Fibroblast of lung (primary cell): ENCODE data around the gene MARVELD3. TPM values are rescaled to one million over a fixed set of nuclear protein-coding genes. Genes with fewer than 3 reads are reported as not detected.

Experiments used
- DNase-seq, 2 donors: peaks; one replicate each; pipeline versions ENCODE4 v3.0.0 to v3.0.0-alpha.2; 2010; ENCODE audit warnings: low read depth in 2 of 2
- H2AFZ ChIP-seq: 2 replicates; pipeline ENCODE4 v1.5.1; 2012; ENCODE audit warnings: low read length, control low read depth, inconsistent platforms
- H3K27ac ChIP-seq: 2 replicates; pipeline ENCODE4 v1.5.1; 2011; ENCODE audit warnings: low read length, control low read depth; ENCODE audit not compliant: insufficient read depth
- H3K27me3 ChIP-seq: 2 replicates; pipeline ENCODE4 v1.5.1; 2011; ENCODE audit warnings: mild to moderate bottlenecking, low read length; ENCODE audit not compliant: control insufficient read depth, insufficient read depth
- H3K36me3 ChIP-seq: 2 replicates; pipeline ENCODE4 v1.5.1; 2011; ENCODE audit warnings: low read length; ENCODE audit not compliant: control insufficient read depth, insufficient read depth
- H3K4me1 ChIP-seq: 2 replicates; pipeline ENCODE4 v1.5.1; 2011; ENCODE audit warnings: low read length; ENCODE audit not compliant: control insufficient read depth, insufficient read depth; ENCODE audit errors: extremely low read depth
- H3K4me2 ChIP-seq: 2 replicates; pipeline ENCODE4 v1.5.1; 2011; ENCODE audit warnings: low read length, control low read depth; ENCODE audit not compliant: insufficient read depth; ENCODE audit errors: extremely low read depth
- H3K4me3 ChIP-seq, 4 experiments: fragments of 200-600 bp in 1 of 4; sonication (generic) in 1 of 4; replicated peaks in 1 of 4; 2 replicates each; pipeline ENCODE4 v1.5.1; 2011 to 2016; ENCODE audit warnings: low read length in 4 of 4, low read depth in 3 of 4, mild to moderate bottlenecking in 3 of 4, control low read depth in 2 of 4, inconsistent platforms in 1 of 4, mixed read lengths in 1 of 4; ENCODE audit not compliant: insufficient read depth in 1 of 4; ENCODE audit errors: control extremely low read depth in 1 of 4
- H3K79me2 ChIP-seq: 2 replicates; pipeline ENCODE4 v1.5.1; 2012; ENCODE audit warnings: mild to moderate bottlenecking, low read length, inconsistent platforms; ENCODE audit not compliant: control insufficient read depth, insufficient read depth
- H3K9ac ChIP-seq: 2 replicates; pipeline ENCODE4 v1.5.1; 2011; ENCODE audit warnings: mild to moderate bottlenecking, low read length, control low read depth; ENCODE audit not compliant: insufficient read depth
- H3K9me3 ChIP-seq: 2 replicates; pipeline ENCODE4 v1.5.1; 2012; ENCODE audit warnings: low read depth, low read length; ENCODE audit not compliant: control insufficient read depth, insufficient read depth
- H4K20me1 ChIP-seq: 2 replicates; pipeline ENCODE4 v1.5.1; 2011; ENCODE audit warnings: low read length; ENCODE audit not compliant: control insufficient read depth, insufficient read depth; ENCODE audit errors: extremely low read depth
- CTCF ChIP-seq, 2 donors: IDR thresholded peaks in 1 of 2; conservative IDR thresholded peaks in 1 of 2; 1 replicate in 1 of 2; 2 replicates in 1 of 2; pipeline ENCODE4 v1.5.1; 2011 to 2012; ENCODE audit warnings: low read length in 2 of 2, control low read depth in 1 of 2, inconsistent platforms in 1 of 2, low read depth in 1 of 2, mild to moderate bottlenecking in 1 of 2
- EZH2 ChIP-seq: IDR thresholded peaks from 2 replicates; pipeline ENCODE4 v1.5.1; 2012; ENCODE audit warnings: low read length, control low read depth, mild to moderate bottlenecking; ENCODE audit errors: missing control alignments
- polyA plus RNA-seq, 2 donors: library from polyadenylated mRNA; depleted of rRNA in 1 of 2; stranded (reverse) in 1 of 2; unstranded in 1 of 2; fragments of >200 nt; gene quantifications; 2 replicates each; pipeline ENCODE4 v1.2.1, GENCODE V29; 2011 to 2012; ENCODE audit warnings: missing spikeins in 1 of 2
- total RNA-seq: library from RNA; depleted of rRNA; stranded (reverse); fragments of >200 nt; gene quantifications from 2 replicates; pipeline ENCODE4 v1.2.1, GENCODE V29; 2014

Gene MARVELD3
- total and polyA plus RNA-seq, 2 donors (not counting 1 experiment from before 2014, with no cell fraction given): not detected

- TF ChIP-seq EZH2 (no peak), CTCF (conservative IDR thresholded peaks at IDR 0.05 in 1 of 2, IDR thresholded peaks at IDR 0.05 in 1 of 2; ENCODE audit: low read depth in 1 of 2, low read length in 2 of 2) (no peak)
- Histone ChIP-seq H3K9me3 (no peaks in the 10 kb centered on the region), H3K4me1 (no peaks in the 10 kb centered on the region), H3K27ac (no peak overlapping the region), H3K4me2 (no peak overlapping the region), H3K4me3 (no peak overlapping the region), H3K36me3 (no peaks in the 10 kb centered on the region), H2AFZ (no peak overlapping the region), H3K79me2 (no peaks in the 10 kb centered on the region), H4K20me1 (no peaks in the 10 kb centered on the region), H3K27me3 (no peaks in the 10 kb centered on the region), H3K9ac (no peak overlapping the region)
- DNase-seq: no peak
Measured at GRCh38 chr16:71590584-71590983, 35.4 kb upstream of the MARVELD3 start.

- Histone ChIP-seq H3K9ac (no peak overlapping the region), H3K79me2 (no peaks in the 10 kb centered on the region), H3K36me3 (no peaks in the 10 kb centered on the region), H3K4me3 (no peak overlapping the region), H3K27ac (no peak overlapping the region), H3K4me2 (no peak overlapping the region), H3K27me3 (no peaks in the 10 kb centered on the region), H3K4me1 (no peaks in the 10 kb centered on the region), H2AFZ (no peak overlapping the region), H3K9me3 (no peaks in the 10 kb centered on the region), H4K20me1 (no peaks in the 10 kb centered on the region)
- no peak for TF ChIP-seq CTCF (conservative IDR thresholded peaks at IDR 0.05 in 1 of 2, IDR thresholded peaks at IDR 0.05 in 1 of 2; ENCODE audit: low read depth in 1 of 2, low read length in 2 of 2)
- TF ChIP-seq EZH2: no peak
- no peak for DNase-seq
Measured at GRCh38 chr16:71591917-71592316, 34.1 kb upstream of the MARVELD3 start.

- no peak for DNase-seq
- no peaks in the 10 kb centered on the region for H3K4me1 ChIP-seq
- no peak overlapping the region for H2AFZ ChIP-seq
- no peaks in the 10 kb centered on the region for H3K9me3 ChIP-seq
- H3K4me2 ChIP-seq: no peak overlapping the region
- H3K79me2 ChIP-seq: no peaks in the 10 kb centered on the region
- no peak for TF ChIP-seq CTCF (conservative IDR thresholded peaks at IDR 0.05 in 1 of 2, IDR thresholded peaks at IDR 0.05 in 1 of 2; ENCODE audit: low read depth in 1 of 2, low read length in 2 of 2)
- TF ChIP-seq EZH2: no peak
- no peak overlapping the region for H3K4me3 ChIP-seq
- no peaks in the 10 kb centered on the region for H3K27me3 ChIP-seq
- no peak overlapping the region for H3K27ac ChIP-seq
- no peaks in the 10 kb centered on the region for H3K36me3 ChIP-seq
- no peaks in the 10 kb centered on the region for H4K20me1 ChIP-seq
- H3K9ac ChIP-seq: no peak overlapping the region
Measured at GRCh38 chr16:71593048-71593999, 32.7 kb upstream of the MARVELD3 start.
